Endometrium (tissue), 2 donors: ENCODE results near the gene SRP68.

Experiments used
- FAIRE-seq: peaks from 2 replicates; lab custom pipeline; 2012; peaks lifted over from hg19 to GRCh38; lab: Jason Lieb, UNC
- donor health status: control.
- donor health status: control.

The SRP68 gene

GRCh38 chr17:76017481-76018339, 54.6 kb downstream of the SRP68 start:
- no peak for FAIRE-seq

GRCh38 chr17:76014925-76015261, 57.4 kb downstream of the SRP68 start:
- no peak for FAIRE-seq

GRCh38 chr17:76014100-76014924, 58.0 kb downstream of the SRP68 start:
- no peak for FAIRE-seq

- FAIRE-seq, result no peak
These were observed 58.9 kb downstream of the SRP68 start for GRCh38 chr17:76013377-76013932.

- no peak for FAIRE-seq
These were observed 60.4 kb downstream of the SRP68 start for GRCh38 chr17:76011951-76012350.

- FAIRE-seq, result no peak
These were observed 62.2 kb downstream of the SRP68 start for GRCh38 chr17:76009969-76010661.

- FAIRE-seq, result no peak
These were observed 62.9 kb downstream of the SRP68 start for GRCh38 chr17:76009447-76009846.

- FAIRE-seq, result no peak
These were observed 63.5 kb downstream of the SRP68 start for GRCh38 chr17:76008630-76009425.

GRCh38 chr17:76008208-76008607, 64.1 kb downstream of the SRP68 start:
- FAIRE-seq, result no peak

- no peak for FAIRE-seq
These were observed 64.5 kb downstream of the SRP68 start for GRCh38 chr17:76007850-76008165.

GRCh38 chr17:76007131-76007849, 65.0 kb downstream of the SRP68 start:
- no peak for FAIRE-seq

GRCh38 chr17:76005263-76006149, 66.8 kb downstream of the SRP68 start:
- FAIRE-seq, result no peak

GRCh38 chr17:76004750-76005262, 67.5 kb downstream of the SRP68 start:
- no peak for FAIRE-seq

- FAIRE-seq, result no peak
These were observed 68.4 kb downstream of the SRP68 start for GRCh38 chr17:76003915-76004314.

GRCh38 chr17:76002100-76002499, 70.2 kb downstream of the SRP68 start:
- no peak for FAIRE-seq

- FAIRE-seq, result no peak
These were observed 71.4 kb downstream of the SRP68 start, which contains the start of gene CDK3 for GRCh38 chr17:76000755-76001521. Gene CDK3, plus strand, starts transcription at chr17:76000855. Its CDS starts 571 bp downstream, at chr17:76001426.

- FAIRE-seq, result no peak
These were observed 72.1 kb downstream of the SRP68 start for GRCh38 chr17:76000016-76000754.

- no peak for FAIRE-seq
These were observed 74.0 kb downstream of the SRP68 start for GRCh38 chr17:75998327-75998795.
